CD4-positive, alpha-beta memory T cell (primary cell): Measurements from ENCODE around the gene CAMKK1. TPM values are rescaled to one million over a fixed set of nuclear protein-coding genes. Genes with fewer than 3 reads are reported as not detected.
A peak's percentile ranks its signal among the peaks of the same experiment; 100 is the strongest.

Experiments used
- CTCF ChIA-PET: fragments of 350-600 bp; sonication (Branson Sonifier 250); formaldehyde crosslinking; loops from one replicate; lab custom pipeline; 2021; ENCODE audit warnings: inconsistent platforms; ENCODE audit not compliant: partially characterized antibody; lab: Charles Lee
- POLR2A ChIA-PET: fragments of 350-600 bp; sonication (Branson Sonifier 250); formaldehyde crosslinking; loops from one replicate; lab custom pipeline; 2021; ENCODE audit not compliant: partially characterized antibody; lab: Charles Lee
- DNase-seq, 5 donors: peaks; one replicate each; pipeline versions ENCODE4 v3.0.0 to v3.0.0-alpha.2; 2020 to 2022; ENCODE audit warnings: mixed read lengths in 1 of 5
- H3K27ac ChIP-seq: one replicate; pipeline ENCODE4 v1.7.0; 2013; ENCODE audit warnings: low read depth, low read length
- H3K27me3 ChIP-seq: 2 replicates; pipeline ENCODE4 v1.7.0; 2013; ENCODE audit warnings: mild to moderate bottlenecking, low read length, moderate library complexity; ENCODE audit not compliant: insufficient read depth
- H3K36me3 ChIP-seq: 2 replicates; pipeline ENCODE4 v1.7.0; 2013; ENCODE audit warnings: mild to moderate bottlenecking, low read length, moderate library complexity; ENCODE audit not compliant: insufficient read depth
- H3K4me1 ChIP-seq: 2 replicates; pipeline ENCODE4 v1.7.0; 2013; ENCODE audit warnings: mild to moderate bottlenecking, low read length, moderate library complexity; ENCODE audit not compliant: insufficient read depth
- H3K4me3 ChIP-seq, 2 donors: one replicate each; pipeline ENCODE4 v1.7.0; 2013; ENCODE audit warnings: low read length in 2 of 2, mild to moderate bottlenecking in 1 of 2
- H3K9me3 ChIP-seq, 2 donors: one replicate each; pipeline ENCODE4 v1.7.0; 2013; ENCODE audit warnings: low read length in 2 of 2, control low read depth in 1 of 2; ENCODE audit not compliant: control insufficient read depth in 1 of 2
- H3K27ac Mint-ChIP-seq, 7 donors: one replicate each; pipeline ENCODE4 v1.8.0; 2020 to 2021; ENCODE audit warnings: mixed read lengths in 7 of 7, mild to moderate bottlenecking in 6 of 7, inconsistent platforms in 3 of 7, moderate library complexity in 3 of 7
- H3K27me3 Mint-ChIP-seq, 2 donors: one replicate each; pipeline ENCODE4 v1.8.0; 2020 to 2021; ENCODE audit warnings: mixed read lengths in 2 of 2
- H3K36me3 Mint-ChIP-seq, 2 donors: one replicate each; pipeline ENCODE4 v1.8.0; 2020 to 2021; ENCODE audit warnings: mixed read lengths in 2 of 2, inconsistent platforms in 1 of 2, mild to moderate bottlenecking in 1 of 2
- H3K4me1 Mint-ChIP-seq, 4 donors: one replicate each; pipeline ENCODE4 v1.8.0; 2020 to 2021; ENCODE audit warnings: mixed read lengths in 4 of 4, mild to moderate bottlenecking in 1 of 4
- H3K4me3 Mint-ChIP-seq, 8 donors: one replicate each; pipeline ENCODE4 v1.8.0; 2020 to 2021; ENCODE audit warnings: mixed read lengths in 8 of 8, mild to moderate bottlenecking in 7 of 8, moderate library complexity in 6 of 8, inconsistent platforms in 3 of 8
- H3K9me3 Mint-ChIP-seq, 8 donors: one replicate each; pipeline ENCODE4 v1.8.0; 2020 to 2021; ENCODE audit warnings: mixed read lengths in 8 of 8, mild to moderate bottlenecking in 5 of 8, inconsistent platforms in 3 of 8, moderate library complexity in 1 of 8
- intact Hi-C: fragments of 100-400 bp; cut with micrococcal nuclease; formaldehyde crosslinking; loops from one replicate; pipeline ENCODE4 v1.15.1; 2023
- polyA plus RNA-seq, 2 donors: library from polyadenylated mRNA; unstranded; fragments of 300-500 nt; fragmentation: Illumina TruSeq; gene quantifications; one replicate each; pipeline ENCODE4 v1.2.3, GENCODE V29; 2021
- total RNA-seq, 2 experiments: library from RNA; stranded (reverse); gene quantifications; one replicate each; pipeline ENCODE4 v1.2.3, GENCODE V29; 2021

CAMKK1 gene
- total and polyA plus RNA-seq, 4 experiments from 2014 or later, result 0.18 to 3.5 (median 3.0) TPM

DNA sequence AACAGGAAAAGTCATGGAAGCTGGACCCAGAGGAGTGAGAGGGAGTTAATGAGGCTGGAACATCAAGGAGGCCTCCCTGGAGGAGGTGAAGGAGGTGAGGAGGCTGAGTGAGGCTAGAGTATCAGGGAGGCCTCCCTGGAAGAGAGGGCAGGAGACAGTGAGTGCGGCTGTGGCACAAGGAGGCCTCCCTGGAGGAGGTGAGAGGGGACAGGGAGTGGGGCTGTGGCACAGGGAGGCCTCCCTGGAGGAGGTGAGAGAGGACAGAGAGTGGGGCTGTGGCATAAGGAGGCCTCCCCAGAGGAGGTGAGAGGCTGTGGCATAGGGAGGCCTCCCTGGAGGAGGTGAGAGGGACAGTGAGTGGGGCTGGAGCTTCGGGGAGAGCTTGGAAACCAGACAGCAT lies 5.5 kb downstream of the CAMKK1 start:
- H3K9me3 Mint-ChIP-seq, result no peaks in the 10 kb centered on the region
- H3K4me1 Mint-ChIP-seq, result peaks cover 25 to 61% (median 35%) of the 10 kb centered on the region in 4 donors
- peaks cover 0 to 3% of the 10 kb centered on the region in 2 donors for H3K36me3 Mint-ChIP-seq
- POLR2A ChIA-PET, result no interaction called here
- no peak for DNase-seq
- peak overlapping the region; percentile 31 to 94 (median 83) for H3K27ac Mint-ChIP-seq
- Histone ChIP-seq H3K9me3 (no peaks in the 10 kb centered on the region), H3K36me3 (no peaks in the 10 kb centered on the region), H3K27me3 (no peaks in the 10 kb centered on the region), H3K4me1 (peaks cover 32% of the 10 kb centered on the region), H3K4me3 (no peak overlapping the region), H3K27ac (peak overlapping the region; percentile 30)
- CTCF ChIA-PET, result interaction anchor here (0.6 kb wide), 1 partner anchor 61 kb away, joined by 3 read pairs; no protein-coding TSS in a partner anchor
- no peaks in the 10 kb centered on the region for H3K27me3 Mint-ChIP-seq
- intact Hi-C loops, result no loop called here
- H3K4me3 Mint-ChIP-seq, result peak overlapping the region in 7 of 8 donors; percentile 65 to 81 (median 69)

DNA sequence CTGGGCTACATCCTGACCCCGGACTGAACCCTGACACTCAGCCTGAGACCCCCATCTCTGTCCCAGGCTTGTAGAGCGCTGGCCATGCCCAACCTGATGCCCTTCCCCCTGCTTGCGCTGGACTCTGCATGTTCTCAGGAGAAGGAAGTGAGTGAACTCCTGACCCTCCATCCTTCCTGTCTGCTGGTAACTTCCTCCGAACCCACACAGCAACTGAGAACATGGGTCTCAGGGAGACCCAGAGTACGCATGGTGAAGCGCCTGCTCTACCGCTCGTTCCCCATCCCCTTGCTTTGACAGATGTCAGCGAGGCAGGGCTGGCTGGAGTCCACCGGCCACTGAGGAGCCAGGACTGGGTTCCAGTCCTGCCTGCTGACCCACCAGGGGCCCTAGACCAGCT lies 6.1 kb downstream of the CAMKK1 start:
- no peaks in the 10 kb centered on the region for H3K27me3 ChIP-seq
- no peak overlapping the region for H3K4me3 ChIP-seq
- no peaks in the 10 kb centered on the region for H3K9me3 ChIP-seq
- intact Hi-C loops, result no loop called here
- peak overlapping the region; percentile 31 to 81 (median 68) for H3K4me3 Mint-ChIP-seq
- H3K36me3 Mint-ChIP-seq, result peaks cover 0 to 3% of the 10 kb centered on the region in 2 donors
- H3K4me1 ChIP-seq, result peaks cover 29% of the 10 kb centered on the region
- H3K36me3 ChIP-seq, result no peaks in the 10 kb centered on the region
- CTCF ChIA-PET, result no interaction called here
- POLR2A ChIA-PET, result no interaction called here
- no peaks in the 10 kb centered on the region for H3K9me3 Mint-ChIP-seq
- H3K27ac Mint-ChIP-seq, result peak overlapping the region; percentile 31 to 94 (median 83)
- peak overlapping the region; percentile 30 for H3K27ac ChIP-seq
- H3K27me3 Mint-ChIP-seq, result no peaks in the 10 kb centered on the region
- H3K4me1 Mint-ChIP-seq, result peaks cover 23 to 55% (median 31%) of the 10 kb centered on the region in 4 donors
- peak in 1 of 5 donors; percentile 18 for DNase-seq

DNA sequence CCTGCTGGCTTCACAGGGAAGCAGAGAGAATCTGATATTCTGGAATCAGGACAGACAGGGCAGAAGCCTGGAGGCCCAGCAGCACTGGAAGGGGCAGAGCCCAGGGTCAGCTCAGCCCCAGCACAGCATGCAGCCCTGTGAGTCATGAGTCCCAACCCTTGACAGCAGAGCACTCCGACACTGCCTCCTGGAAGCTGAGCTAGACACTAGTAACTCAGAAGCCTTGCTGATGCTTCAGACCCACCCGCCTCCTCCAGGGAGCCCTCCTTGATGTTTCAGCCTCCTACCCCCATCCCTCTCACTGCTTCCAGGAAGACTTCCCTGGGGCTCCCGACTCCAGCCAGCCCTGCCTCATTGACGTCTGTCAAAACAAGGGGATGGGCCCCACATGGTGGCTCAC lies 6.9 kb downstream of the CAMKK1 start:
- Histone ChIP-seq H3K9me3 (no peaks in the 10 kb centered on the region), H3K27me3 (no peaks in the 10 kb centered on the region), H3K27ac (no peak overlapping the region), H3K36me3 (no peaks in the 10 kb centered on the region), H3K4me3 (no peak overlapping the region), H3K4me1 (peaks cover 22% of the 10 kb centered on the region)
- intact Hi-C loops, result no loop called here
- CTCF ChIA-PET, result no interaction called here
- Mint-ChIP-seq H3K27ac (peak overlapping the region in 2 of 7 donors; percentile 48 to 76), H3K9me3 (no peaks in the 10 kb centered on the region), H3K36me3 (peaks cover 0 to 3% of the 10 kb centered on the region in 2 donors), H3K27me3 (no peaks in the 10 kb centered on the region), H3K4me3 (no peak overlapping the region), H3K4me1 (peaks cover 16 to 47% (median 23%) of the 10 kb centered on the region in 4 donors)
- POLR2A ChIA-PET, result no interaction called here
- DNase-seq, result no peak

DNA sequence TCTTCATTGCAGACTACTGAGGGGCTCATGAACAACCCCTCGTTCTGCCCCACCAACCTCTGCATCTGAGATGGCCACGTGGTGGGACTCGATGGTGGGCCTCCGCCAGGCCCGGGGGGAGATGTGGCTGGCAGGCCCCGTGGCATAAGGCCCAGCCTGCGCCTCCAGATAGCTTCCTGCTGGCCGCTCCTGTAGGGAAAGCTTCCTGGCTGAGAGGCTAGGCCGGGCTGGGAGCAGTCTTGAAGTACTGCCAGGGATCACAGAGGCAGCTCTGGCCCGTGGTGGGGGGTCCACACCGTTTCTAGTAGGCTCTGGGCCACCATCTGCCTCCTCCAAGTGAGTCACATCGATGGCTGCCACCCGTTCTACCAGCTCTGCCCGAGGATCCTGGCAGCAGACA lies 7.6 kb downstream of the CAMKK1 start:
- CTCF ChIA-PET, result interaction anchor here (0.8 to 1.3 kb wide), 2 partner anchors 28 to 29 kb away, joined by 3 read pairs; no protein-coding TSS in a partner anchor
- H3K36me3 Mint-ChIP-seq, result peaks cover 0 to 3% of the 10 kb centered on the region in 2 donors
- POLR2A ChIA-PET, result no interaction called here
- no peak overlapping the region for H3K4me3 Mint-ChIP-seq
- intact Hi-C loops, result no loop called here
- H3K4me1 ChIP-seq, result peaks cover 22% of the 10 kb centered on the region
- no peaks in the 10 kb centered on the region for H3K36me3 ChIP-seq
- no peak overlapping the region for H3K4me3 ChIP-seq
- DNase-seq, result no peak
- H3K27me3 Mint-ChIP-seq, result no peaks in the 10 kb centered on the region
- H3K9me3 Mint-ChIP-seq, result no peaks in the 10 kb centered on the region
- no peaks in the 10 kb centered on the region for H3K9me3 ChIP-seq
- no peaks in the 10 kb centered on the region for H3K27me3 ChIP-seq
- peaks cover 12 to 40% (median 21%) of the 10 kb centered on the region in 4 donors for H3K4me1 Mint-ChIP-seq
- no peak overlapping the region for H3K27ac ChIP-seq
- H3K27ac Mint-ChIP-seq, result no peak overlapping the region

DNA sequence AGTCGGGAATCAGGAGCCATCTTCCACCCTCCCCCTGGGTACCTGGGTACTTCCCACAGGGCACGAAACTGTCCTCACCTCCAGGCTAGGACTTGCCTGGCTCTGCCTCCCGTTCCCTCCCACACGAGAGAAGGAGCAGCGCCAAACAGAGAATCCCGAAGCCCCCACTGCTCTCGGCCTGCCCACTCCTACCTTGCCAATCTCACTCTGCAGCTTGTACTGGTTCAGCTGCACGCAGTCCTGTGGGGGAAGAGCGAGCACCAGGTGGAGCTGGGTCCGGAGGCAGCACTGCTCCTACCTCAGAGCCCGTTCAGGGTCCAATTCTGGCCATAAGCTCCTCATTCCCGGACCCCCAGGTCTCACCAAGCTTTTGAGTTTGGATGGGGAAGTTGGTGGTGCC lies 8.7 kb downstream of the CAMKK1 start:
- DNase-seq, result no peak
- intact Hi-C loops, result no loop called here
- Histone ChIP-seq H3K4me1 (peaks cover 22% of the 10 kb centered on the region), H3K9me3 (no peaks in the 10 kb centered on the region), H3K27ac (no peak overlapping the region), H3K36me3 (no peaks in the 10 kb centered on the region), H3K4me3 (no peak overlapping the region), H3K27me3 (no peaks in the 10 kb centered on the region)
- Mint-ChIP-seq H3K4me3 (no peak overlapping the region), H3K27ac (no peak overlapping the region), H3K9me3 (no peaks in the 10 kb centered on the region), H3K4me1 (peaks cover 11 to 36% (median 21%) of the 10 kb centered on the region in 4 donors), H3K27me3 (no peaks in the 10 kb centered on the region), H3K36me3 (peaks cover 0 to 3% of the 10 kb centered on the region in 2 donors)
- ChIA-PET POLR2A (interaction anchor here (1.4 kb wide), 1 partner anchor 9 kb away, joined by 5 read pairs; the partner anchor contains the start of gene CAMKK1), CTCF (interaction anchor here (1.3 to 1.7 kb wide), 3 partner anchors 19 to 30 kb away, joined by 3 to 7 read pairs (median 5); no protein-coding TSS in a partner anchor)

DNA sequence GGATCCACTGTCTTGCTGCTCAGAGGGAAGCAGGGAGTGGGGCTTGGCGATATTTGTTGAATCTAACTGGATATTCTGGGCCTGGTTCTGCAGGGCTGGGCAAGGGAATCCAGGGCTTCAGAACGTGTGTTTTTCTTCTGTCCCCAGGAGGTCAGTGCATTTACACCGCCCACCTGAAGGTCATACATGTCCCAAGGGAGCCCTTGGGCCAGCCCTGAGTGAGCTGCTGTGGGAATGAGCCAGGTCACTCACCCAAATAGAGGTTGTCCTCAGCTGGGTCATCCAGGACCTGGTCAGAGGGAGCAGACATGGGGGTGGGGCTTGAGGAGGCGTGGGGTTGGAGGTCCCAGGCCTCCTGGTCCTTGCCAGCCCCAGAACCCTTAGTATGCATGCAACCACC lies 10.6 kb downstream of the CAMKK1 start:
- Mint-ChIP-seq H3K4me3 (no peak overlapping the region), H3K36me3 (peaks cover 0 to 8% of the 10 kb centered on the region in 2 donors), H3K4me1 (peaks cover 8 to 20% (median 13%) of the 10 kb centered on the region in 4 donors), H3K27me3 (no peaks in the 10 kb centered on the region), H3K9me3 (no peaks in the 10 kb centered on the region), H3K27ac (peak overlapping the region in 1 of 7 donors; percentile 23)
- H3K9me3 ChIP-seq, result no peaks in the 10 kb centered on the region
- ChIA-PET CTCF (interaction anchor here (1.3 kb wide), 1 partner anchor 31 kb away, joined by 3 read pairs; no protein-coding TSS in a partner anchor), POLR2A (no interaction called here)
- H3K4me3 ChIP-seq, result no peak overlapping the region
- no peaks in the 10 kb centered on the region for H3K27me3 ChIP-seq
- no peaks in the 10 kb centered on the region for H3K36me3 ChIP-seq
- intact Hi-C loops, result no loop called here
- H3K27ac ChIP-seq, result no peak overlapping the region
- H3K4me1 ChIP-seq, result peaks cover 12% of the 10 kb centered on the region
- no peak for DNase-seq

DNA sequence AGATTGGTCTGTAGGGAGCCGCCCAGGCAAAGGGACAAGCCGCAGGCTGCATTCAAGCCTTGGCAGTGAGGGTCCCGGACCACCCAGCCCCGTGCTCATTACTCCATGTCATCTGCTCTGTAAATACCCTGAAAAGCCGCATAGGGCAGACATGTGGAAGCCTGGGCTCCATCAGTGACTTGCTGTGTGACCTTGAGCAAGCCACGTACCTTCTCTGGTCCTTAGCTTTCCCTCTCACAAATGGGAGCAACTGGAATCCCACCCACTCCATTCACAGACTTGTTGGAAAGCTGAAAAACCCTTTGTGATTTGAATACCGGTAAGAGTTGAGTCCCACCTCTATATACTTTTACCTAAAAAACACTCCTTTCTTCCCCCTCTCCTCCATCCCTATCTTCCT lies 11.9 kb downstream of the CAMKK1 start:
- ChIA-PET POLR2A (no interaction called here), CTCF (no interaction called here)
- H3K36me3 Mint-ChIP-seq, result peaks cover 6 to 11% of the 10 kb centered on the region in 2 donors
- H3K9me3 Mint-ChIP-seq, result no peaks in the 10 kb centered on the region
- intact Hi-C loops, result no loop called here
- no peaks in the 10 kb centered on the region for H3K4me1 ChIP-seq
- H3K36me3 ChIP-seq, result no peaks in the 10 kb centered on the region
- DNase-seq, result no peak
- H3K4me1 Mint-ChIP-seq, result peaks cover 0 to 7% (median under 1%) of the 10 kb centered on the region in 4 donors
- no peaks in the 10 kb centered on the region for H3K27me3 ChIP-seq
- H3K4me3 ChIP-seq, result no peak overlapping the region
- H3K4me3 Mint-ChIP-seq, result no peak overlapping the region
- H3K27ac Mint-ChIP-seq, result no peak overlapping the region
- no peak overlapping the region for H3K27ac ChIP-seq
- no peaks in the 10 kb centered on the region for H3K27me3 Mint-ChIP-seq
- no peaks in the 10 kb centered on the region for H3K9me3 ChIP-seq
